GM23338 (cell line): ENCODE results near the gene PGS1. TPM values are rescaled to one million over a fixed set of nuclear protein-coding genes. Genes with fewer than 3 reads are reported as not detected.

Experiments
- ATAC-seq: fragments of 200-7000 bp; cut with Tn5 transposase; 3 replicates; pipeline ENCODE4 v1.9.1; 2020
- DNase-seq: peaks from one replicate; pipeline ENCODE4 v3.0.0-alpha.2; 2015; ENCODE audit warnings: low spot score
- H2AFZ ChIP-seq: fragments of 200-600 bp; sonication (generic); 2 replicates; pipeline ENCODE4 v1.8.0; 2016; ENCODE audit warnings: antibody characterized with exemption, mild to moderate bottlenecking, moderate library complexity
- H3F3A ChIP-seq: fragments of 200-600 bp; sonication (generic); replicated peaks from 2 replicates; pipeline ENCODE4 v1.8.0; 2017; ENCODE audit warnings: antibody characterized with exemption, mixed run types, low read depth
- H3K27ac ChIP-seq: fragments of 200-600 bp; sonication (generic); 2 replicates; pipeline ENCODE4 v1.6.1; 2016; ENCODE audit warnings: low read depth
- H3K27me3 ChIP-seq: fragments of 200-600 bp; sonication (generic); 2 replicates; pipeline ENCODE4 v1.8.0; 2016; ENCODE audit warnings: mild to moderate bottlenecking, mixed run types, moderate library complexity; ENCODE audit not compliant: insufficient read depth
- H3K36me3 ChIP-seq: fragments of 200-600 bp; sonication (generic); 2 replicates; pipeline ENCODE4 v1.8.0; 2016; ENCODE audit warnings: mild to moderate bottlenecking; ENCODE audit not compliant: insufficient read depth
- H3K4me1 ChIP-seq: fragments of 200-600 bp; sonication (generic); 2 replicates; pipeline ENCODE4 v1.8.0; 2016; ENCODE audit warnings: mild to moderate bottlenecking, moderate library complexity; ENCODE audit not compliant: insufficient read depth
- H3K4me2 ChIP-seq: fragments of 200-600 bp; sonication (generic); 2 replicates; pipeline ENCODE4 v1.7.1; 2017; ENCODE audit warnings: mixed run types
- H3K4me3 ChIP-seq: fragments of 200-600 bp; sonication (generic); 2 replicates; pipeline ENCODE4 v1.6.1; 2016; ENCODE audit warnings: mixed run types
- H3K79me2 ChIP-seq: fragments of 200-600 bp; sonication (generic); replicated peaks from 2 replicates; pipeline ENCODE4 v1.8.0; 2017; ENCODE audit warnings: mild to moderate bottlenecking; ENCODE audit not compliant: insufficient read depth
- H3K9me2 ChIP-seq: fragments of 200-600 bp; sonication (generic); 2 replicates; pipeline ENCODE4 v1.8.0; 2017; ENCODE audit not compliant: insufficient read depth
- H4K20me1 ChIP-seq: fragments of 200-600 bp; sonication (generic); replicated peaks from 2 replicates; pipeline ENCODE4 v1.8.0; 2017; ENCODE audit warnings: mild to moderate bottlenecking; ENCODE audit not compliant: insufficient read depth
- H3K27ac Mint-ChIP-seq: 2 replicates; pipeline ENCODE4 v1.8.0; 2020; ENCODE audit warnings: inconsistent platforms, mild to moderate bottlenecking, moderate library complexity, mixed read lengths
- H3K27me3 Mint-ChIP-seq: 3 replicates; pipeline ENCODE4 v1.8.0; 2022; ENCODE audit warnings: low read depth, mild to moderate bottlenecking, moderate library complexity, mixed read lengths, inconsistent platforms; ENCODE audit not compliant: insufficient read depth, poor library complexity
- H3K36me3 Mint-ChIP-seq: 3 replicates; pipeline ENCODE4 v1.8.0; 2021; ENCODE audit warnings: low read depth, mild to moderate bottlenecking, inconsistent platforms, moderate library complexity, mixed read lengths
- H3K4me1 Mint-ChIP-seq: 3 replicates; pipeline ENCODE4 v1.8.0; 2020; ENCODE audit warnings: mild to moderate bottlenecking, inconsistent platforms, mixed read lengths
- H3K4me3 Mint-ChIP-seq: 3 replicates; pipeline ENCODE4 v1.8.0; 2021; ENCODE audit warnings: moderate library complexity, mild to moderate bottlenecking, inconsistent platforms, mixed read lengths
- H3K9me3 Mint-ChIP-seq: 3 replicates; pipeline ENCODE4 v1.8.0; 2020; ENCODE audit warnings: moderate library complexity, mild to moderate bottlenecking, inconsistent platforms, mixed read lengths
- CREB1 ChIP-seq: fragments of 250-450 bp; sonication (Bioruptor Pico); IDR thresholded peaks from 2 replicates; pipeline ENCODE4 v1.5.0; 2020; ENCODE audit warnings: low read depth, mild to moderate bottlenecking, moderate library complexity
- EZH2phosphoT487 ChIP-seq: fragments of 200-600 bp; sonication (generic); IDR thresholded peaks from one replicate; pipeline ENCODE4 v1.8.1; 2018; ENCODE audit warnings: antibody characterized with exemption; ENCODE audit not compliant: unreplicated experiment
- JUNB ChIP-seq: IDR thresholded peaks from one replicate; pipeline ENCODE4 v1.6.1; 2016; ENCODE audit warnings: antibody characterized with exemption; ENCODE audit not compliant: unreplicated experiment
- NANOG ChIP-seq: IDR thresholded peaks from 2 replicates; pipeline ENCODE4 v1.6.1; 2016; ENCODE audit warnings: antibody characterized with exemption, borderline replicate concordance
- POLR2AphosphoS5 ChIP-seq: IDR thresholded peaks from 2 replicates; pipeline ENCODE4 v1.6.1; 2016; ENCODE audit warnings: antibody characterized with exemption, low read depth
- STAT1 ChIP-seq: IDR thresholded peaks from one replicate; pipeline ENCODE4 v1.6.1; 2016; ENCODE audit warnings: antibody characterized with exemption; ENCODE audit not compliant: unreplicated experiment
- ZNF114 ChIP-seq: fragments of 250-450 bp; sonication (Bioruptor Pico); IDR thresholded peaks from 2 replicates; pipeline ENCODE4 v1.5.0; 2020; ENCODE audit warnings: mild to moderate bottlenecking, moderate library complexity
- ZNF462 ChIP-seq: fragments of 250-450 bp; sonication (Bioruptor Pico); IDR thresholded peaks from 2 replicates; pipeline ENCODE4 v1.5.0; 2020; ENCODE audit warnings: mild to moderate bottlenecking, moderate library complexity
- polyA plus RNA-seq: library from polyadenylated mRNA; unstranded; fragments of >200 nt; fragmentation: Nextera tagmentation; extraction: Ambion mirVana; gene quantifications from 2 replicates; pipeline ENCODE4 v1.2.1, GENCODE V29; 2016
- total RNA-seq: library from RNA; depleted of rRNA; stranded (reverse); fragments of >200 nt; shearing (Covaris generic); gene quantifications from 2 replicates; pipeline ENCODE4 v1.2.3, GENCODE V29; 2014
- TF ChIP-seq, protein P1 (sequence below): IDR thresholded peaks from 2 replicates; pipeline ENCODE4 v1.6.1; 2016; ENCODE audit warnings: antibody characterized with exemption
- TF ChIP-seq, protein P2 (sequence below): IDR thresholded peaks from one replicate; pipeline ENCODE4 v1.6.1; 2018; ENCODE audit warnings: antibody characterized with exemption; ENCODE audit not compliant: unreplicated experiment

Gene PGS1
- total and polyA plus RNA-seq, 2 experiments from 2014 or later, result 43.9 to 67.1 TPM

- Histone ChIP-seq H2AFZ (peak overlapping the region; percentile 69), H3K79me2 (no peaks in the 10 kb centered on the region), H3K4me3 (no peak overlapping the region), H3F3A (0 out of 2 replicates have a peak, but pooled peaks cover 13% of the 10 kb centered on the region), H3K4me2 (peak overlapping the region; percentile 85), H3K9me2 (no peaks in the 10 kb centered on the region), H3K36me3 (no peaks in the 10 kb centered on the region), H3K27ac (no peak overlapping the region), H3K27me3 (peaks cover 22% of the 10 kb centered on the region), H3K4me1 (peaks cover 18% of the 10 kb centered on the region), H4K20me1 (no peaks in the 10 kb centered on the region)
- Mint-ChIP-seq H3K27ac (no peak overlapping the region), H3K36me3 (no peaks in the 10 kb centered on the region), H3K9me3 (no peaks in the 10 kb centered on the region), H3K4me3 (no peak overlapping the region), H3K4me1 (peaks cover 26% of the 10 kb centered on the region), H3K27me3 (peaks cover 26% of the 10 kb centered on the region)
- ATAC-seq (no peak), DNase-seq (peak; percentile 27)
- TF ChIP-seq ZNF114 (CRISPR knock-in tag) (no peak), EZH2phosphoT487 (no peak), NANOG (no peak), POLR2AphosphoS5 (no peak)
- TF ChIP-seq, protein P1, sequence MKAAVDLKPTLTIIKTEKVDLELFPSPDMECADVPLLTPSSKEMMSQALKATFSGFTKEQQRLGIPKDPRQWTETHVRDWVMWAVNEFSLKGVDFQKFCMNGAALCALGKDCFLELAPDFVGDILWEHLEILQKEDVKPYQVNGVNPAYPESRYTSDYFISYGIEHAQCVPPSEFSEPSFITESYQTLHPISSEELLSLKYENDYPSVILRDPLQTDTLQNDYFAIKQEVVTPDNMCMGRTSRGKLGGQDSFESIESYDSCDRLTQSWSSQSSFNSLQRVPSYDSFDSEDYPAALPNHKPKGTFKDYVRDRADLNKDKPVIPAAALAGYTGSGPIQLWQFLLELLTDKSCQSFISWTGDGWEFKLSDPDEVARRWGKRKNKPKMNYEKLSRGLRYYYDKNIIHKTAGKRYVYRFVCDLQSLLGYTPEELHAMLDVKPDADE, result no peak
- TF ChIP-seq, protein P2, sequence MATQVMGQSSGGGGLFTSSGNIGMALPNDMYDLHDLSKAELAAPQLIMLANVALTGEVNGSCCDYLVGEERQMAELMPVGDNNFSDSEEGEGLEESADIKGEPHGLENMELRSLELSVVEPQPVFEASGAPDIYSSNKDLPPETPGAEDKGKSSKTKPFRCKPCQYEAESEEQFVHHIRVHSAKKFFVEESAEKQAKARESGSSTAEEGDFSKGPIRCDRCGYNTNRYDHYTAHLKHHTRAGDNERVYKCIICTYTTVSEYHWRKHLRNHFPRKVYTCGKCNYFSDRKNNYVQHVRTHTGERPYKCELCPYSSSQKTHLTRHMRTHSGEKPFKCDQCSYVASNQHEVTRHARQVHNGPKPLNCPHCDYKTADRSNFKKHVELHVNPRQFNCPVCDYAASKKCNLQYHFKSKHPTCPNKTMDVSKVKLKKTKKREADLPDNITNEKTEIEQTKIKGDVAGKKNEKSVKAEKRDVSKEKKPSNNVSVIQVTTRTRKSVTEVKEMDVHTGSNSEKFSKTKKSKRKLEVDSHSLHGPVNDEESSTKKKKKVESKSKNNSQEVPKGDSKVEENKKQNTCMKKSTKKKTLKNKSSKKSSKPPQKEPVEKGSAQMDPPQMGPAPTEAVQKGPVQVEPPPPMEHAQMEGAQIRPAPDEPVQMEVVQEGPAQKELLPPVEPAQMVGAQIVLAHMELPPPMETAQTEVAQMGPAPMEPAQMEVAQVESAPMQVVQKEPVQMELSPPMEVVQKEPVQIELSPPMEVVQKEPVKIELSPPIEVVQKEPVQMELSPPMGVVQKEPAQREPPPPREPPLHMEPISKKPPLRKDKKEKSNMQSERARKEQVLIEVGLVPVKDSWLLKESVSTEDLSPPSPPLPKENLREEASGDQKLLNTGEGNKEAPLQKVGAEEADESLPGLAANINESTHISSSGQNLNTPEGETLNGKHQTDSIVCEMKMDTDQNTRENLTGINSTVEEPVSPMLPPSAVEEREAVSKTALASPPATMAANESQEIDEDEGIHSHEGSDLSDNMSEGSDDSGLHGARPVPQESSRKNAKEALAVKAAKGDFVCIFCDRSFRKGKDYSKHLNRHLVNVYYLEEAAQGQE, result no peak
Observed at GRCh38 chr17:78343543-78344201, 34.8 kb upstream of the PGS1 start.

DNA sequence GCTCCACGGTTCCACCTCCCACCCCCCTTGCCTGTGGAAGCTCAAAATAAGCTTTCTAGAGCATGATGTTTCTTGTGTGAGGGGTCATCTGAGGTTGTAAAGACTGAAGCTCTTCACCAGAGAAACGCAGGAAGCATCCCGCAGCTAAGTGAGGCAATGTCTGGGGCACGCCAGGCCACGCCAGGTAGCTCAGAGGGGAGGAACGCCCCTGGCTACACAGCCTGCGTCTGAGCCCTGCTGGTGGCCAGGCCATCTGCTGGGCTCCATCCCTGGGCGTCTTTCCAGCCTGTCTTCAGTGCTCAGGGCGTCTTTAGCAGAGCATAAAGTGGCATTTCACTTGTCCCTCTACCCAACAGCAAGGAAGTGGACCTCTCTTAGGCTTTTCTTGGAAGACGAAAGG is 33.8 kb upstream of the PGS1 start:
- Histone ChIP-seq H3K9me2 (no peaks in the 10 kb centered on the region), H2AFZ (no peak overlapping the region), H3K4me2 (no peak overlapping the region), H3K27ac (no peak overlapping the region), H4K20me1 (no peaks in the 10 kb centered on the region), H3F3A (0 out of 2 replicates have a peak, but pooled peaks cover 13% of the 10 kb centered on the region), H3K79me2 (no peaks in the 10 kb centered on the region), H3K4me1 (peaks cover 18% of the 10 kb centered on the region), H3K36me3 (no peaks in the 10 kb centered on the region), H3K4me3 (no peak overlapping the region), H3K27me3 (peaks cover 22% of the 10 kb centered on the region)
- Mint-ChIP-seq H3K36me3 (no peaks in the 10 kb centered on the region), H3K27me3 (peaks cover 22% of the 10 kb centered on the region), H3K27ac (no peak overlapping the region), H3K4me1 (peaks cover 21% of the 10 kb centered on the region), H3K4me3 (no peak overlapping the region), H3K9me3 (no peaks in the 10 kb centered on the region)
- no peak for DNase-seq
- ATAC-seq, result no peak
- TF ChIP-seq EZH2phosphoT487, result no peak
- TF ChIP-seq JUNB, result no peak
- TF ChIP-seq NANOG, result no peak
- no peak for TF ChIP-seq STAT1
- no peak for TF ChIP-seq ZNF462 (CRISPR knock-in tag)
- no peak for TF ChIP-seq POLR2AphosphoS5
- no peak for TF ChIP-seq CREB1
